T-helper 1 cell treated with Interleukin-12 subunit alpha and Interleukin-12 subunit beta and Interleukin-4 antibody, amounts not matched to agents 30 μg/mL and 1 μg/mL, for 36 hours (primary cell): ENCODE data around the gene ZNF8.

ENCODE experiments used
- H3K27ac Mint-ChIP-seq: one replicate; pipeline ENCODE4 v1.8.0; 2021; ENCODE audit warnings: mild to moderate bottlenecking, mixed read lengths
- H3K27me3 Mint-ChIP-seq: one replicate; pipeline ENCODE4 v1.8.0; 2021; ENCODE audit warnings: low read depth, mixed read lengths
- H3K36me3 Mint-ChIP-seq: one replicate; pipeline ENCODE4 v1.8.0; 2021; ENCODE audit warnings: low read depth, mixed read lengths
- H3K4me1 Mint-ChIP-seq: one replicate; pipeline ENCODE4 v1.8.0; 2021; ENCODE audit warnings: low read depth, mixed read lengths
- H3K4me3 Mint-ChIP-seq: one replicate; pipeline ENCODE4 v1.8.0; 2021; ENCODE audit warnings: mild to moderate bottlenecking, moderate library complexity, mixed read lengths
- H3K9me3 Mint-ChIP-seq: one replicate; pipeline ENCODE4 v1.8.0; 2021; ENCODE audit warnings: mixed read lengths

Gene ZNF8

GRCh38 chr19:58311345-58311865 lies 32.6 kb downstream of the ZNF8 start:
- Mint-ChIP-seq H3K27ac (no peak overlapping the region), H3K4me3 (no peak overlapping the region), H3K9me3 (peaks cover 5% of the 10 kb centered on the region), H3K36me3 (peaks cover 76% of the 10 kb centered on the region), H3K27me3 (no peaks in the 10 kb centered on the region), H3K4me1 (peaks cover 19% of the 10 kb centered on the region)

- H3K9me3 Mint-ChIP-seq = peaks cover 5% of the 10 kb centered on the region
- H3K36me3 Mint-ChIP-seq = peaks cover 40% of the 10 kb centered on the region
- no peak overlapping the region for H3K27ac Mint-ChIP-seq
- H3K4me1 Mint-ChIP-seq = peaks cover 3% of the 10 kb centered on the region
- no peak overlapping the region for H3K4me3 Mint-ChIP-seq
- H3K27me3 Mint-ChIP-seq = no peaks in the 10 kb centered on the region
Observed at GRCh38 chr19:58315580-58315979, 36.8 kb downstream of the ZNF8 start.

- no peaks in the 10 kb centered on the region for H3K9me3 Mint-ChIP-seq
- H3K4me1 Mint-ChIP-seq = peaks cover under 1% of the 10 kb centered on the region
- no peak overlapping the region for H3K27ac Mint-ChIP-seq
- H3K4me3 Mint-ChIP-seq = no peak overlapping the region
- H3K27me3 Mint-ChIP-seq = no peaks in the 10 kb centered on the region
- peaks cover 28% of the 10 kb centered on the region for H3K36me3 Mint-ChIP-seq
Observed at GRCh38 chr19:58317476-58318072, 38.8 kb downstream of the ZNF8 start.

GRCh38 chr19:58318297-58318696 lies 39.5 kb downstream of the ZNF8 start:
- Mint-ChIP-seq H3K9me3 (no peaks in the 10 kb centered on the region), H3K27me3 (no peaks in the 10 kb centered on the region), H3K36me3 (peaks cover 26% of the 10 kb centered on the region), H3K27ac (no peak overlapping the region), H3K4me1 (peaks cover 3% of the 10 kb centered on the region), H3K4me3 (no peak overlapping the region)

GRCh38 chr19:58319241-58319640 lies 40.5 kb downstream of the ZNF8 start:
- no peak overlapping the region for H3K4me3 Mint-ChIP-seq
- H3K36me3 Mint-ChIP-seq = peaks cover 22% of the 10 kb centered on the region
- no peak overlapping the region for H3K27ac Mint-ChIP-seq
- no peaks in the 10 kb centered on the region for H3K27me3 Mint-ChIP-seq
- H3K4me1 Mint-ChIP-seq = peaks cover 6% of the 10 kb centered on the region
- no peaks in the 10 kb centered on the region for H3K9me3 Mint-ChIP-seq

- Mint-ChIP-seq H3K9me3 (no peaks in the 10 kb centered on the region), H3K27me3 (no peaks in the 10 kb centered on the region), H3K27ac (no peak overlapping the region), H3K4me3 (no peak overlapping the region), H3K36me3 (peaks cover 8% of the 10 kb centered on the region), H3K4me1 (peaks cover 12% of the 10 kb centered on the region)
Observed at GRCh38 chr19:58325311-58326022, 46.7 kb downstream of the ZNF8 start.

- Mint-ChIP-seq H3K4me3 (no peak overlapping the region), H3K36me3 (peaks cover 8% of the 10 kb centered on the region), H3K9me3 (no peaks in the 10 kb centered on the region), H3K27ac (no peak overlapping the region), H3K27me3 (no peaks in the 10 kb centered on the region), H3K4me1 (peaks cover 12% of the 10 kb centered on the region)
Observed at GRCh38 chr19:58326501-58326913, 47.8 kb downstream of the ZNF8 start.

- Mint-ChIP-seq H3K9me3 (no peaks in the 10 kb centered on the region), H3K27ac (no peak within 1 kb of the TSS), H3K27me3 (no peaks in the 10 kb centered on the region), H3K4me1 (peaks cover 12% of the 10 kb centered on the region), H3K4me3 (no peak within 1 kb of the TSS), H3K36me3 (peaks cover 8% of the 10 kb centered on the region)
Observed at GRCh38 chr19:58326914-58327726, 48.4 kb downstream of the ZNF8 start, which contains the start of gene ZSCAN22. ZSCAN22 (plus strand) TSS chr19:58326994; CDS start chr19:58334803, 7,809 bp downstream.

- Mint-ChIP-seq H3K27ac (no peak overlapping the region), H3K27me3 (no peaks in the 10 kb centered on the region), H3K4me1 (peaks cover 10% of the 10 kb centered on the region), H3K4me3 (no peak overlapping the region), H3K9me3 (no peaks in the 10 kb centered on the region), H3K36me3 (no peaks in the 10 kb centered on the region)
Observed at GRCh38 chr19:58328999-58329398, 50.2 kb downstream of the ZNF8 start.

- Mint-ChIP-seq H3K27ac (no peak overlapping the region), H3K4me3 (no peak overlapping the region), H3K9me3 (no peaks in the 10 kb centered on the region), H3K4me1 (peaks cover 10% of the 10 kb centered on the region), H3K27me3 (no peaks in the 10 kb centered on the region), H3K36me3 (peaks cover 5% of the 10 kb centered on the region)
Observed at GRCh38 chr19:58330458-58330857, 51.7 kb downstream of the ZNF8 start.

- Mint-ChIP-seq H3K4me1 (peaks cover 10% of the 10 kb centered on the region), H3K36me3 (peaks cover 13% of the 10 kb centered on the region), H3K9me3 (no peaks in the 10 kb centered on the region), H3K4me3 (no peak overlapping the region), H3K27ac (no peak overlapping the region), H3K27me3 (no peaks in the 10 kb centered on the region)
Observed at GRCh38 chr19:58332697-58333096, 53.9 kb downstream of the ZNF8 start.

GRCh38 chr19:58334691-58335249 lies 56.0 kb downstream of the ZNF8 start:
- peaks cover 4% of the 10 kb centered on the region for H3K4me1 Mint-ChIP-seq
- H3K27me3 Mint-ChIP-seq = no peaks in the 10 kb centered on the region
- peaks cover 31% of the 10 kb centered on the region for H3K36me3 Mint-ChIP-seq
- peaks cover 8% of the 10 kb centered on the region for H3K9me3 Mint-ChIP-seq
- no peak overlapping the region for H3K4me3 Mint-ChIP-seq
- no peak overlapping the region for H3K27ac Mint-ChIP-seq

GRCh38 chr19:58335630-58336029 lies 56.9 kb downstream of the ZNF8 start:
- H3K36me3 Mint-ChIP-seq = peaks cover 36% of the 10 kb centered on the region
- H3K4me3 Mint-ChIP-seq = no peak overlapping the region
- no peak overlapping the region for H3K27ac Mint-ChIP-seq
- peaks cover 7% of the 10 kb centered on the region for H3K4me1 Mint-ChIP-seq
- no peaks in the 10 kb centered on the region for H3K27me3 Mint-ChIP-seq
- H3K9me3 Mint-ChIP-seq = peaks cover 12% of the 10 kb centered on the region

- Mint-ChIP-seq H3K36me3 (peaks cover 41% of the 10 kb centered on the region), H3K27ac (no peak overlapping the region), H3K27me3 (no peaks in the 10 kb centered on the region)
Observed at GRCh38 chr19:58336216-58336615, 57.5 kb downstream of the ZNF8 start.

More at GRCh38 chr19:58336216-58336615, 57.5 kb downstream of the ZNF8 start:
- peaks cover 12% of the 10 kb centered on the region for H3K9me3 Mint-ChIP-seq
- H3K4me3 Mint-ChIP-seq = no peak overlapping the region
- H3K4me1 Mint-ChIP-seq = peaks cover 7% of the 10 kb centered on the region
